Naive thymus-derived CD4-positive, alpha-beta T cell (primary cell): ENCODE results near the gene ZMIZ2. TPM values are rescaled to one million over a fixed set of nuclear protein-coding genes. Genes with fewer than 3 reads are reported as not detected.
"Not testable (repeated sequence)": the region's sequence is repeated elsewhere in the genome, so short reads cannot be mapped to it uniquely, and the experiment has no call there.

Experiments
- ATAC-seq: fragments of 150-1000 bp; cut with Tn5 transposase; 2 replicates; pipeline ENCODE4 v1.10.0; 2021; ENCODE audit warnings: mild to moderate bottlenecking, moderate library complexity
- CTCF ChIA-PET: fragments of 350-600 bp; sonication (Branson Sonifier 250); formaldehyde crosslinking; loops from one replicate; lab custom pipeline; 2021; ENCODE audit warnings: antibody characterized with exemption; lab: Charles Lee
- POLR2A ChIA-PET: fragments of 350-600 bp; sonication (Branson Sonifier 250); formaldehyde crosslinking; loops from one replicate; lab custom pipeline; 2021; ENCODE audit warnings: antibody characterized with exemption, inconsistent platforms; lab: Charles Lee
- DNase-seq, 9 donors: peaks; one replicate each; pipeline versions ENCODE4 v3.0.0 to v3.0.0-alpha.2; 2020 to 2022; ENCODE audit warnings: mixed read lengths in 1 of 9
- H3K27ac ChIP-seq: one replicate; pipeline ENCODE4 v1.7.0; 2013; ENCODE audit warnings: mild to moderate bottlenecking, low read depth, low read length, moderate library complexity
- H3K27me3 ChIP-seq, 2 donors: one replicate each; pipeline ENCODE4 v1.7.0; 2013; ENCODE audit warnings: low read length in 2 of 2, mild to moderate bottlenecking in 2 of 2, moderate library complexity in 2 of 2; ENCODE audit not compliant: control insufficient read depth in 2 of 2, insufficient read depth in 2 of 2
- H3K36me3 ChIP-seq, 3 experiments: 1 replicate in 2 of 3; 2 replicates in 1 of 3; pipeline ENCODE4 v1.7.0; 2013; ENCODE audit warnings: low read length in 3 of 3, mild to moderate bottlenecking in 3 of 3, moderate library complexity in 1 of 3; ENCODE audit not compliant: insufficient read depth in 3 of 3, control insufficient read depth in 2 of 3
- H3K4me1 ChIP-seq, 2 donors: one replicate each; pipeline ENCODE4 v1.7.0; 2013; ENCODE audit warnings: low read length in 2 of 2, mild to moderate bottlenecking in 2 of 2, moderate library complexity in 1 of 2; ENCODE audit not compliant: control insufficient read depth in 2 of 2, insufficient read depth in 2 of 2
- H3K4me3 ChIP-seq: 2 replicates; pipeline ENCODE4 v1.7.0; 2013; ENCODE audit warnings: mild to moderate bottlenecking, low read length
- H3K9me3 ChIP-seq, 3 experiments: 1 replicate in 2 of 3; 2 replicates in 1 of 3; pipeline ENCODE4 v1.7.0; 2013; ENCODE audit warnings: low read length in 3 of 3; ENCODE audit not compliant: control insufficient read depth in 2 of 3
- H3K27ac Mint-ChIP-seq, 9 donors: one replicate each; pipeline ENCODE4 v1.8.0; 2020 to 2022; ENCODE audit warnings: mixed read lengths in 9 of 9, mild to moderate bottlenecking in 8 of 9, moderate library complexity in 5 of 9, inconsistent platforms in 2 of 9
- H3K27me3 Mint-ChIP-seq, 5 donors: one replicate each; pipeline ENCODE4 v1.8.0; 2021 to 2022; ENCODE audit warnings: mixed read lengths in 5 of 5, mild to moderate bottlenecking in 1 of 5
- H3K36me3 Mint-ChIP-seq, 5 donors: one replicate each; pipeline ENCODE4 v1.8.0; 2020 to 2022; ENCODE audit warnings: mixed read lengths in 5 of 5, mild to moderate bottlenecking in 3 of 5, inconsistent platforms in 1 of 5
- H3K4me1 Mint-ChIP-seq, 7 donors: one replicate each; pipeline ENCODE4 v1.8.0; 2020 to 2022; ENCODE audit warnings: mixed read lengths in 7 of 7, mild to moderate bottlenecking in 3 of 7, inconsistent platforms in 1 of 7
- H3K4me3 Mint-ChIP-seq, 10 donors: one replicate each; pipeline ENCODE4 v1.8.0; 2020 to 2022; ENCODE audit warnings: mild to moderate bottlenecking in 10 of 10, mixed read lengths in 10 of 10, moderate library complexity in 6 of 10, inconsistent platforms in 2 of 10
- H3K9me3 Mint-ChIP-seq, 11 donors: one replicate each; pipeline ENCODE4 v1.8.0; 2020 to 2022; ENCODE audit warnings: mixed read lengths in 11 of 11, mild to moderate bottlenecking in 4 of 11, inconsistent platforms in 1 of 11, moderate library complexity in 1 of 11
- intact Hi-C, 2 donors: fragments of 100-400 bp; cut with micrococcal nuclease; formaldehyde crosslinking; loops; one replicate each; pipeline ENCODE4 v1.15.1; 2023
- polyA plus RNA-seq, 2 donors: library from polyadenylated mRNA; unstranded; fragments of 300-500 nt; fragmentation: Illumina TruSeq; gene quantifications; one replicate each; pipeline ENCODE4 v1.2.3, GENCODE V29; 2021
- total RNA-seq, 6 experiments: library from RNA in 5 of 6; stranded (reverse) in 5 of 6; gene quantifications; 1 replicate in 5 of 6; 2 replicates in 1 of 6; pipeline ENCODE4 v1.2.3 and lab custom pipeline; 2021 to 2026

The ZMIZ2 gene, protein sequence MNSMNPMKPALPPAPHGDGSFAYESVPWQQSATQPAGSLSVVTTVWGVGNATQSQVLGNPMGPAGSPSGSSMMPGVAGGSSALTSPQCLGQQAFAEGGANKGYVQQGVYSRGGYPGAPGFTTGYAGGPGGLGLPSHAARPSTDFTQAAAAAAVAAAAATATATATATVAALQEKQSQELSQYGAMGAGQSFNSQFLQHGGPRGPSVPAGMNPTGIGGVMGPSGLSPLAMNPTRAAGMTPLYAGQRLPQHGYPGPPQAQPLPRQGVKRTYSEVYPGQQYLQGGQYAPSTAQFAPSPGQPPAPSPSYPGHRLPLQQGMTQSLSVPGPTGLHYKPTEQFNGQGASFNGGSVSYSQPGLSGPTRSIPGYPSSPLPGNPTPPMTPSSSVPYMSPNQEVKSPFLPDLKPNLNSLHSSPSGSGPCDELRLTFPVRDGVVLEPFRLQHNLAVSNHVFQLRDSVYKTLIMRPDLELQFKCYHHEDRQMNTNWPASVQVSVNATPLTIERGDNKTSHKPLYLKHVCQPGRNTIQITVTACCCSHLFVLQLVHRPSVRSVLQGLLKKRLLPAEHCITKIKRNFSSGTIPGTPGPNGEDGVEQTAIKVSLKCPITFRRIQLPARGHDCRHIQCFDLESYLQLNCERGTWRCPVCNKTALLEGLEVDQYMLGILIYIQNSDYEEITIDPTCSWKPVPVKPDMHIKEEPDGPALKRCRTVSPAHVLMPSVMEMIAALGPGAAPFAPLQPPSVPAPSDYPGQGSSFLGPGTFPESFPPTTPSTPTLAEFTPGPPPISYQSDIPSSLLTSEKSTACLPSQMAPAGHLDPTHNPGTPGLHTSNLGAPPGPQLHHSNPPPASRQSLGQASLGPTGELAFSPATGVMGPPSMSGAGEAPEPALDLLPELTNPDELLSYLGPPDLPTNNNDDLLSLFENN
- total RNA-seq (100 to 1,000 TPM; 108 to 187 (median 144) TPM), polyA plus RNA-seq (1 to 10 TPM; 4.4 to 7.7 TPM), total RNA-seq (lab: John Stamatoyannopoulos, UW) (85.1 reads per million, percentile 82 among the genes with 10 or more reads in this experiment)

DNA sequence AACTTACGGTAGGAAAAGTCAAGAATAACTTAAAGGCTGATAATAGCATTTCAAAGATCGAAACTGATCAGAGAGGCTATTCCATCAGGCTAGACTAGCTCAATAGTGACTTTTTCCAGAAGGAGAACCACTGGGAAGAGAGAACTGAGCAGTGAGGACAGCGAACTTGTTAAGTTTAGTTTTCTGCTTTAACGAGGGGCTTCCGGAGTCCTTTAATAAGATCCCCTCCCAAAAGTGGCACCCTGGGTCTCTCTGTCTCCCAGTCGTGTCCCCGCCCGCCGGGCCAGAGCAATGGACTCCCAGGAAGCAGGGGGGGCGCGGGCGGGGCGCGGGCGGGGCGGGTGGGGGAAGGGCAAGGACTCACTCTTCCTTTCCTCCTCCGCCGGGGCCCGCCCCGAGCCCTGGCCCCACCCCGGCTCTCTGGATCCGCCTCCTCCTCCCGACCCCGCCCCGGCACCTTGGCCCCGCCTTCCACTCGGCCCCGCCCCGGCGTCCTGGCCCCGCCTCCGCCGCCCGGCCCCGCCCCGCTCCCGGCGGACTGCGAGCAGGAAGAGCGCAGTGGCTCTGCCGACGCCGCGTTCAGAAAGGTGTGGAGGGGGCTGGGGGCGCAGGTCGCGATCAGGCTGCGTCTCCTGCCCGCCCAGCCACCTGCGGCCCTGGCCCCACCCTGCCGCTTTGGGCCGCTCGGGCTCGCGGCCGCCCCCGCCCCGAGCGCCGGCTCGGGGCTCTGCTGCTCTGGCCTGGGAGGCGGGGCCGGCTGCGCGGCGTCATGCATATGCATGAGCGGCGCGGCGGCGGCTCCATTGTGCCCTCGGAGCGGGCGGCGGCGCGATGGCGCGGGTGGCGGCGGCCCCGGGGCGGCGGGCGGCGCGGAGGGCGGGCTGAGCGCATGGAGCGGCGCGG, at the start of gene ZMIZ2:
TSS of gene ZMIZ2 (plus strand) at position 803 of the 903 bp plus-strand sequence. CDS start 7,403 bp downstream, outside the sequence.
- H3K27ac ChIP-seq, result peak within 1 kb of the TSS; percentile 98
- Mint-ChIP-seq H3K9me3 (peaks cover 0 to 1% (median 0%) of the 10 kb centered on the region in 11 donors), H3K4me1 (peaks cover 22 to 63% (median 45%) of the 10 kb centered on the region in 7 donors), H3K27me3 (no peaks in the 10 kb centered on the region), H3K4me3 (peak within 1 kb of the TSS; percentile 77 to 92 (median 88)), H3K36me3 (peaks cover 0 to 14% (median 0%) of the 10 kb centered on the region in 5 donors), H3K27ac (peak within 1 kb of the TSS; percentile 81 to 98 (median 92))
- no peaks in the 10 kb centered on the region for H3K9me3 ChIP-seq
- no peaks in the 10 kb centered on the region for H3K36me3 ChIP-seq
- peaks cover 21 to 22% of the 10 kb centered on the region in 2 donors for H3K4me1 ChIP-seq
- POLR2A ChIA-PET, result interaction anchor here (0.7 to 2.7 kb wide), 9 partner anchors 21 to 365 kb away, joined by 3 to 13 read pairs (median 7); partner anchors contain the start of genes OGDH, PPIA, PURB and TMED4
- CTCF ChIA-PET, result no interaction called here
- DNase-seq (peak; percentile 87 to 99 (median 93)), ATAC-seq (peak; percentile 94)
- intact Hi-C loops, result loop anchor here in 1 of 2 donors (1.0 to 2.0 kb wide), 11 partner anchors 48 to 822 kb away; partner anchors contain the start of genes H2AZ2, NUDCD3, OGDH and POLM
- H3K27me3 ChIP-seq, result no peaks in the 10 kb centered on the region
- H3K4me3 ChIP-seq, result peak within 1 kb of the TSS; percentile 64

DNA sequence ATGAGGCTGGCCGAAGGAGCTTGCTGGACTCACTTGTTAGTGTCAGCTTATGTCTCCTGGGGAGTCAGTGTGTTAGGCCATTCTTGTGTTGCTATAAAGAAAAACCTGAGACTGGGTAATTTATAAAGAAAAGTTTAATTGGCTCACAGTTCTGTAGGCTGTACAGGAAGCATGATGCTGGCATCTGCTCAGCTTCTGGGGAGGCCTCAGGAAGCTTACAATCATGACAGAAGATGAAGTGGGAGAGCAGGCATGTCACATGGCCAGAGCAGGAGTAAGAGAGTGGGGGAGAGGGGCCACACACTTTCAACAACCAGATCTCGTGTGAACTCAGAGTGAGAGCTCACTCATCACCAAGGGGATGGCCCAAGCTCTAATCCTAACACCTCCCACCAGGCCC, 49.0 kb upstream of the ZMIZ2 start:
- H3K9me3 ChIP-seq, H3K4me3 Mint-ChIP-seq, H3K4me1 Mint-ChIP-seq, H3K4me1 ChIP-seq, H3K27me3 Mint-ChIP-seq, H3K4me3 ChIP-seq, DNase-seq, intact Hi-C loops, H3K27ac ChIP-seq, ATAC-seq, H3K27me3 ChIP-seq: not testable (repeated sequence)
- ChIA-PET POLR2A (interaction anchor here (2.0 kb wide), 1 partner anchor 97 kb away, joined by 4 read pairs; no protein-coding TSS in a partner anchor), CTCF (interaction anchor here (0.6 kb wide), 1 partner anchor 68 kb away, joined by 3 read pairs; no protein-coding TSS in a partner anchor)
- Mint-ChIP-seq H3K36me3 (peaks cover 11 to 79% (median 48%) of the 10 kb centered on the region in 5 donors), H3K9me3 (peaks cover 0 to 10% (median 0%) of the 10 kb centered on the region in 11 donors), H3K27ac (peak overlapping the region in 2 of 9 donors; percentile 36 to 68)
- H3K36me3 ChIP-seq, result peaks cover 15 to 78% (median 20%) of the 10 kb centered on the region in 3 experiments

DNA sequence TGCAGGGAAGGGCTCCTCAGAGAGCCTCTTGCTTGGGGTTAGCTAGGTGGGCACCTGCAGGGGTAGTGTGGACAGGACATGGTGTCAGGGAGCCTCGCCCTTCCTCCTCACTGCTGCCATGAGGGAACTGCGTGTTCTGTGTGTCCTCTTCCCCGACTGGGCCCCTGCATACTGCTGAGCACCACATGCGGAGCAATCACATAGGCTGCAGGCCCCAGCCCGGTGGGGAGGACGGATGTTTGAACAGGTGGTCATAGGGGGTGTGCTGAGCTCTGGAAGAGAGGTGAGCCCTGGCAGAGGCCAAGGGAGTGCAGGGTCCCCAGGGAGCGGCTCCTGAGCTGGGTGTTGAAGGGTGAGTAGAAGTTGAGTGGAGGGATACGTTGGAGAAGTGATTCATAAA, 48.3 kb upstream of the ZMIZ2 start:
- POLR2A ChIA-PET, result interaction anchor here (2.0 kb wide), 1 partner anchor 97 kb away, joined by 4 read pairs; no protein-coding TSS in a partner anchor
- Histone ChIP-seq H3K36me3 (peaks cover 12 to 73% (median 20%) of the 10 kb centered on the region in 3 experiments), H3K27ac (no peak overlapping the region), H3K4me1 (no peaks in the 10 kb centered on the region), H3K9me3 (no peaks in the 10 kb centered on the region), H3K27me3 (no peaks in the 10 kb centered on the region), H3K4me3 (no peak overlapping the region)
- H3K9me3 Mint-ChIP-seq, result peaks cover 0 to 10% (median 0%) of the 10 kb centered on the region in 11 donors
- peak overlapping the region in 1 of 9 donors; percentile 51 for H3K27ac Mint-ChIP-seq
- peaks cover 0 to 5% (median 0%) of the 10 kb centered on the region in 7 donors for H3K4me1 Mint-ChIP-seq
- intact Hi-C loops, result no loop called here
- H3K36me3 Mint-ChIP-seq, result peaks cover 12 to 79% (median 48%) of the 10 kb centered on the region in 5 donors
- DNase-seq (no peak), ATAC-seq (no peak)
- H3K27me3 Mint-ChIP-seq, result no peaks in the 10 kb centered on the region
- CTCF ChIA-PET, result interaction anchor here (0.7 kb wide), 1 partner anchor 43 kb away, joined by 3 read pairs; no protein-coding TSS in a partner anchor
- H3K4me3 Mint-ChIP-seq, result no peak overlapping the region

DNA sequence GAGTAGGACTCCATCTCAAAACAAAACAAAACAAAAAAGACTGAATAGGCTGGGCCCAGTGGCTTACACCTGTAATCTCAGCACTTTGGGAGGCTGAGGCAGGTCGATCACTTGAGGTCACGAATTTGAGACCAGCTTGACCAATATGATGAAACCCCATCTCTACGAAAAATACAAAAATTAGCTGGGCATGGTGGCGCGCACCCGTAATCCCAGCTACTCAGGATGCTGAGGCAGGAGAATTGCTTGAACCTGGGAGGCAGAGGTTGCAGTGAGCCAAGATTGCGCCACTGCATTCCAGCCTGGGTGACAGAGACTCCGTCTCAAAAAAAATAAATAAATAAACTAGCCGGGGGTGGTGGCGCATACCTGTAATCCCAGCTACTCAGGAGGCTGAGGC, 45.3 kb upstream of the ZMIZ2 start:
- CTCF ChIA-PET, result interaction anchor here (0.7 kb wide), 1 partner anchor 74 kb away, joined by 4 read pairs; no protein-coding TSS in a partner anchor

DNA sequence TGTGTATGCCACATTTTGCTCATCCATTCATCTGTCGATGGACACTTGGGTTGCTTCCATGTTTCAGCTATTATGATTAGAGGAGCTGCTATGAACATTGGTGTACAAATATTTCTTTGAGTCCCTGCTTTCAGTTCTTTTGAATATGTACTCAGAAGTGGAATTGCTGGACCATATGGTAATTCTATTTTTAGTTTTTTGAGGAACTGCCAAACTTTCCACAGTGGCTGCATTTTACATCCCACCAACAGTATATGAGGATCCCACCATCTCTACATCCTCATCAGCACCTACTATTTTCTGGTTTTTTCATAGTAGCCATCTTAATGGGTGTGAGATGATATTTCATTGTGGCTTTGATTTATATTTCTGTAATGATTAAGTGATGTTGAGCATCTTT, 44.7 kb upstream of the ZMIZ2 start:
- CTCF ChIA-PET, result interaction anchor here (0.7 kb wide), 1 partner anchor 73 kb away, joined by 4 read pairs; no protein-coding TSS in a partner anchor
- no peaks in the 10 kb centered on the region for H3K4me1 ChIP-seq
- H3K4me3 ChIP-seq, result no peak overlapping the region
- peaks cover 0 to 63% (median 8%) of the 10 kb centered on the region in 3 experiments for H3K36me3 ChIP-seq
- H3K9me3 ChIP-seq, result no peaks in the 10 kb centered on the region
- DNase-seq, result no peak
- no peak overlapping the region for H3K27ac ChIP-seq
- POLR2A ChIA-PET, result interaction anchor here (1.2 kb wide), 1 partner anchor 143 kb away, joined by 3 read pairs; the partner anchor contains the start of gene H2AZ2
- Mint-ChIP-seq H3K27ac (no peak overlapping the region), H3K36me3 (peaks cover 12 to 59% (median 31%) of the 10 kb centered on the region in 5 donors), H3K27me3 (no peaks in the 10 kb centered on the region), H3K9me3 (peaks cover 0 to 5% (median 0%) of the 10 kb centered on the region in 11 donors), H3K4me3 (no peak overlapping the region), H3K4me1 (peaks cover 0 to 5% (median 0%) of the 10 kb centered on the region in 7 donors)
- no peak for ATAC-seq
- intact Hi-C loops, result loop anchor here in 1 of 2 donors (2.0 kb wide), 1 partner anchor 93 kb away; the partner anchor contains the start of gene PPIA
- no peaks in the 10 kb centered on the region for H3K27me3 ChIP-seq

More for the DNA sequence above, 45.3 kb upstream of the ZMIZ2 start:
- ATAC-seq, H3K9me3 Mint-ChIP-seq, H3K27me3 Mint-ChIP-seq, H3K27ac Mint-ChIP-seq, H3K9me3 ChIP-seq, H3K4me3 ChIP-seq, DNase-seq, H3K4me1 ChIP-seq, H3K4me3 Mint-ChIP-seq, H3K27me3 ChIP-seq, H3K4me1 Mint-ChIP-seq, intact Hi-C loops, H3K27ac ChIP-seq: not testable (repeated sequence)
- H3K36me3 Mint-ChIP-seq, result peaks cover 12 to 62% (median 31%) of the 10 kb centered on the region in 5 donors
- peaks cover 0 to 63% (median 8%) of the 10 kb centered on the region in 3 experiments for H3K36me3 ChIP-seq
- POLR2A ChIA-PET, result interaction anchor here (1.2 kb wide), 1 partner anchor 144 kb away, joined by 3 read pairs; the partner anchor contains the start of gene H2AZ2
